ENCODE data around the gene FAT1.
A peak's percentile ranks its signal among the peaks of the same experiment; 100 is the strongest.

FAT1 gene

DNA sequence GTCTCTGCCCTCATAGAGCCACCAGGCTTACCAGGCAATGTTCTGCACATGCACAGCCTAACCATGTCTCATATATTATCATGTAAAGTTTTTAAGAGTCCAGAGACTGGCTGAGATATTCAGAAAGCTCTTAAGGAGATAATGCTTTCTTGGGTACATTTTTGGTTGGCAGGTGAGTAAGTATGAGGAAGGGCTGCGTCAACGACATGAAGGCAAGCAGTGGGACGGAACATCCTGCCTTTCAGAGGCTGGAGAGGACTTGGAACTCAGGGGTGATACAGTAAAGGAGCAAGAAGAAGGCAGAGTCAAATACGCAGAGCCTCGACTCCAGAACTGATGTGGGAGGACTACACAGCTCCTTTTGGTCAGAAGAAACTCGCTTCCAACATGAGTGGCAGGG is 93.5 kb downstream of the FAT1 start:
- TF ChIP-seq CTCF (IDR thresholded peaks at IDR 0.05; ENCODE audit: low read depth, low read length): no peak
- H3K4me3 ChIP-seq (replicated peaks in 1 of 2; ENCODE audit: low read depth in 2 of 2, low read length in 2 of 2): no peak overlapping the region
- DNase-seq (ENCODE audit: low read depth in 2 of 2): no peak

DNA sequence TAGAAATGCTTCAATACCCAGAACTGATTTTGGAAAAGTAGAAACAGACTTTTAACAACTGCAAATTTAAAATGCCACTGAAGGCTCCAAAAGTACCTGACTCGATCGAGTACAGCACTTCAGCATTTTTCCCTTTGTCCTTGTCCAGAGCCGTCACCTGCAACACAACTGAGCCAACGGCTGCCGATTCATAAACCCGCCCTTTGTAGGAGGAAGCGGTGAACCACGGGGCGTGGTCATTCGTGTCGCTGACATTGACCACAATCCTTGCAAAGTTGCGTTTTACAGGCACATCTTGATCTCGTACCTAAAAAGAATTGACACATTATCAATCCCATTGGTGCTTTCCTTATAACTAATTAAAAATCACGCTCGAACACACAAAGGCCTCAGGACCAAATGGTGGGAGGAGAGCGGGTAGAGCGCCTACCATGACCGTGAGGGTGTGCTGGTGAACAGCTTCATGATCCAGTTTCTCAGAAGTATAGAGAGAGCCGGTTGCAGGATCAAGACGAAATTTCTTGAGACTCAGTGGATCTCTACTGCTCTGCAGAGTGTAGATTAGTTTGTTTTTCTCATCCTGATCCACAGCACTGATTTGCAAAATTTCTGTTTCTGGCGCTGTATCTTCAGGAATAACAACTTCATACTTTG is 95.5 kb downstream of the FAT1 start:
- no peak for TF ChIP-seq CTCF (IDR thresholded peaks at IDR 0.05; ENCODE audit: low read depth, low read length)
- H3K4me3 ChIP-seq (replicated peaks in 1 of 2; ENCODE audit: low read depth in 2 of 2, low read length in 2 of 2): no peak overlapping the region
- DNase-seq (ENCODE audit: low read depth in 2 of 2): no peak

- no peak for TF ChIP-seq CTCF (IDR thresholded peaks at IDR 0.05; ENCODE audit: low read depth, low read length)
- DNase-seq (ENCODE audit: low read depth in 2 of 2): peak in 1 of 2 donors; percentile 43
- H3K4me3 ChIP-seq (replicated peaks in 1 of 2; ENCODE audit: low read depth in 2 of 2, low read length in 2 of 2): no peak overlapping the region
Observed at GRCh38 chr4:186627226-186627865, 96.3 kb downstream of the FAT1 start.

GRCh38 chr4:186624951-186625350 is 98.7 kb downstream of the FAT1 start:
- TF ChIP-seq CTCF (IDR thresholded peaks at IDR 0.05; ENCODE audit: low read depth, low read length): no peak
- no peak overlapping the region for H3K4me3 ChIP-seq (replicated peaks in 1 of 2; ENCODE audit: low read depth in 2 of 2, low read length in 2 of 2)
- DNase-seq (ENCODE audit: low read depth in 2 of 2): peak; percentile 80 to 85

GRCh38 chr4:186623546-186623945 is 100.1 kb downstream of the FAT1 start:
- H3K4me3 ChIP-seq (replicated peaks in 1 of 2; ENCODE audit: low read depth in 2 of 2, low read length in 2 of 2): no peak overlapping the region
- no peak for TF ChIP-seq CTCF (IDR thresholded peaks at IDR 0.05; ENCODE audit: low read depth, low read length)
- peak; percentile 30 to 58 for DNase-seq (ENCODE audit: low read depth in 2 of 2)

GRCh38 chr4:186622788-186623464 is 100.7 kb downstream of the FAT1 start:
- no peak overlapping the region for H3K4me3 ChIP-seq (replicated peaks in 1 of 2; ENCODE audit: low read depth in 2 of 2, low read length in 2 of 2)
- TF ChIP-seq CTCF (IDR thresholded peaks at IDR 0.05; ENCODE audit: low read depth, low read length): no peak
- peak; percentile 82 to 91 for DNase-seq (ENCODE audit: low read depth in 2 of 2)
